GM19324 (cell line): ENCODE results near the gene CEP41.

Experiments
- ATAC-seq: cut with Tn5 transposase; IDR thresholded peaks from one replicate; pipeline ENCODE4 v1.9.1; 2021; ENCODE audit warnings: mild to moderate bottlenecking, moderate library complexity; ENCODE audit not compliant: unreplicated experiment, low FRiP score

Gene CEP41

DNA sequence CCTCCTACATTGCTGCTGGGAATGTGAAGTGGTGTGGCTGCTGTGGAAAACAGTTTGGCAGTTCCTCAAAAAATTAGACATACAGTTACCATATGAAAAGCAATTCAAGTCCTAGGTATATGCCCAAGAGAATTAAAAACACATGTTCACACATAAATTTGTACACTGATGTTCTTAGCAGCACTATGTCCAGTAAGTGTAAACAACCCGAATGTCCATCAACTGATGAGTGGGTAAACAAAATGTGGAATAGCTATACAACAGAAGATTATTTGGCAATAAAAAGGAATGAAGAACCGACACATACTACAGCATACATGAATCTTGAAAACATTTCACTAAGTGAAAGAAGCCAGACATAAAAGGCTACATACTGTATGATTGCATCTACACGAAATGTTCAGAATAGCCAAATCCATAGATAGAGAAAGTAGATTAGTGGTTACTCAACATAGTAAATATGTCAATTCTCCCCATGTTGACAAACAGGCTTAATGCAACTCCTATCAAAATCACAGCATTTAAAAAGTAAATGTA is 17.2 kb downstream of the CEP41 start:
- no peak for ATAC-seq

DNA sequence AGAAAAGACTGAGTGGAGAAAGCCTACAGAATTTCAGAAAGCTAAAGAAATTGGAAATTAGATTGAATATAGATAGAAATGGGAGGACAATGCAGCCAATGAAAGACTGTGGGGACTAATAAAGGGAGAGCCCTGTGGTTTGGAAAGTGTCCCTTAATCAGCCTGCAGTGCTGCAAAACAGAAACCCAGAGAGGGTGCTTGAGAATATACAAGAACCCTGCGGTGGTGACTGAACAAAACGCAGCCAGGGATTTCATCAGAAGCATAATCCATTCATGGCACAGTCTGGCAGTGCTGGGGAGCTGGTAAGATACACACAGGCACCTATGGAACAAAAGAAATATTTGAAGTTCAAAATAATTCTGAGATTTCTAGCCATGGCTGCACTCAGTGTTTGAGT is 19.1 kb downstream of the CEP41 start:
- ATAC-seq, result no peak

DNA sequence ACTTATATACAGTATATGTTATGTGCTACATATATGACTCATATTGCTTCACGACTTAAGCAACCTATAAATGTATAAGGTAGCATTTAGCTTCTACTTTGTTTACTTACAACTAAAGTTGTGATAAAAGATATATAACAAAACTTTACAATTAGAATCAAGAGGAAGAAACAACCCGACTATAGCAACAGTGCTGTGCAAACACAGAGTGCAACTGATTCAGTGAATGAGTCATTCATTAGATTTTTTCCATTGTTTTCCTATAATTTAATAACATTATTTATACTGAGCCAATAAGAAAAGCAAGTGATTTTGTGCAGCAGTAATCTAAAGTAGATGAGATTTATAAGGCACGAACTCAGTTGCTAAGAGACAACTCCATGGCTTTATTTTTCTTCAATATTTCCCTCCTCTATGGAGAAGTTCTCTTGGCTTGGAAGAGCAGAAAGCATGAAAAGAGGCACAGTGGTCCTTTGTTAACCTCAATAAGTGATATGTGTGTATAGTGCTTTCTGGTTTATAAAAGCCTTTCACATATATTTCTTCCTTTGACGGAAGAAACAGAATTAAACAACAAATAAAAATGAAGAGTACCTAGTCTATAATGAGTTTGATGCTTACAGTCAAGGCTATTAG is 19.8 kb downstream of the CEP41 start:
- ATAC-seq, result no peak

DNA sequence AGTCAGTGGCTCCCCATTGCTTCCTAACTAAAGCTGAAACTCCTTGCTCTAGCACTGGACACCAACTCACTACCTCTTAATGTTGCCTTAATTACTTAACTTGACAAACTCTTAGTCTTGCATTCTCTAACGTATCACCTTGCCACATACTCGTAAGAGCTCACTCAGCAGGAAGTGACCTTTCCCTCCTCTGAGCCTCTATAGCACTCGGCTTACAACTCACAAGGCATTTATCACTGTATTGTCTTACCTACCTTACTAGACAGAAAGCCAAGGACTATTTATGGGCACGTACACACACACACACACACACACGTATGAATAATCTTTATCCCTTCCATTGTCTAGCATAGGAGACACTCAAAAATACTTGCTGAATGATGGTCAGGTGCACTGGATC is 21.2 kb downstream of the CEP41 start:
- ATAC-seq, result no peak

DNA sequence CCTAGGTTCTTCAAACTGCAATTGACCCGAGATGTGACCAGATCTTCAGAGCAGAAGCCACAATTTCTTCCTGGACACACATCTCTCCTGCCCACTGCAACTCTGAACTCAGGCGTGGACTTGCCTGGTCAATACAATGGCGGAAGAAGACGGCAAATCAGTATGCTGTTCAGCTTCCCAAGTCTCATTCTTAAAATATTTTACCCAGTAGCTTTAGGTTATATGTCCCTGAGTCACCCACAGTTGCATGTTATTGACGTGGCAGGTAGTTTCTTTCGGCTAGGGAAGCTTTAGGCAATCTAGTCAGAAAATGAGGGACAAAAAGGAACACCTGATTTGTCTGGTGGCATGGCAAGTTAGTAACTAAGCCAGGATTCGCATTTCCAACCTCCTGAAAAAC is 22.5 kb downstream of the CEP41 start:
- no peak for ATAC-seq

DNA sequence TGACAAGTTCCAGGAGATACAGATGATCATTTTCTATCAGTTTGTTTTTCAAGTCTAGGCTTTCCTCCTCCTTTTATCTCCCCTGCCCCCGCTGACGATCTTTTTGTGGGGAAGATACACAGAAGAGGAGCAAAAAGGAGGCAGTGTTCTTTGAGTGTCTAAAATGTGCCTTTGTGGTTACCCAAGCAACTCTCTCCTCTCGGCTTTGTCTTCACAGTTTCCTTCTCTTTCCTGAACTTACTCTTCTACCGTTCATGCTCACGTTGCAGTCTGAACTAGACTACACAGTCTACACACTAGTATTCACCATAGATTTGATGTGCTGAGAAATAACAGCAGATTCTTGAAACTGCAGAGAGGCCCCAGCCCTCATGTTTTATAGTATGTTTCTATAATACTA is 23.6 kb downstream of the CEP41 start:
- ATAC-seq, result no peak

DNA sequence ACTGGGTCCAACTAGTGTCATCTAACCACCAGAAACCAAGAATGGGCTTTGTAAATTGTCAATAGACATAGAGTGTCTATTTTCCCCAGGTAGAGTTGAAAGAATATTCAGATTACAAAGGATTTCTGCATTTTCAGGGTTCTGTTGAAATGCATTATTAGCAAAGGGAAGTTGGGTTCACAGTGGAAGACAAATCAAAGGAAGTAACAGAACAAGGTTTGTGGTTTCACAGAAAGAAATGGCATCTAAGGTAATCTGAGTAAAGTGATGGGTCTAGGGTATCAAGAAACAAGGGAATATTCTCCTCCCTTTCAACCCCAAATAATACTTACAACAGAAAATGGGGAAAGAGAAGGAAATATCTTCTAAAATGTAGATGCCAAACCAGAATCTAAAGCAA is 25.8 kb downstream of the CEP41 start:
- ATAC-seq, result no peak

DNA sequence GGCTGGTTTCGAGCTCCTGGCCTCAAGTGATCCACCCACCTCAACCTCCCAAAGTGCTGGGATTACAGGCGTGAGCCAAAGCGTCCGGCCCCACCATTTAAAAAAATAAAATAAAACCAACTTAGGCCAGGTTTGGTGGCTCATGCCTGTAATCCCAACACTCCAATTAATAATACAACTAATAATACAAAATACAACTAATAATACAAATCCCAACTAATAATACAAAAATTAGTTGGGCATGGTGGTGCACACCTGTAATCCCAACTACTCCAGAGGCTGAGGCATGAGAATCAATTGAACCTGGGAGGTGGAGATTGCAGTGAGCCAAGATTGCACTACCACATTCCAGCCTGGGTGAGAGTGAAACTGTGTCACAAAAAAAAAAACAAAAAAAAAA is 27.6 kb downstream of the CEP41 start:
- ATAC-seq, result no peak

DNA sequence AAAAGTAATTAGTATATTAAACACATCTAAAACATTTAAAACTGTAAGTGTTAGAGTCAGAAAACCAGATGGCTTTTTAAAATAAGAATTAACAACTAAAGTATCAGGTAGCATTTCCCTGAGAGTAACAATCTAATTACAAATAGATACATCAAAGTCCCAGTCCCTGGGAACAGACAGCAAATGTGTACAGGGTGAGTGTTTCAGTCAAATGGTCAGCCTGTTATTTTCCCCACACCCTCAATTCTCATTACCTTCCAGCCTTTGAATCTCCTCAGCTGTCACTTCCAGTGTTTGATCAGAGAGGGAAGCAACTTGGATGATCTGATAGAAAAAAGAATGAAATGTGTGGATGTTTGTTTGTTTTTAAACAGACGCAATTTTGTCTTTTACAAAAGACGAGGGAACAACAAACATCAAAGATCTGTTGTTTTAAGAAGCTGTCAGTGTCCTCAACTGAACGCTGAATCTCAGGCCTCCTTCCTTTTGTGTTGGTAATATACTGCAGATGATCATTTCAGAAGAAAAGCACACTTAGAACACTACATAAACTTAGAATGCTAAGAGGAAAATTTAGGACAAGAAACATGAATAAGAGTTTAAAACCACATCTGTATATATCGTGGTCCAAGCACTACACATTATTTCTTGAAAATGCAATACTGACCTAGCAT is 29.8 kb downstream of the CEP41 start:
- no peak for ATAC-seq

DNA sequence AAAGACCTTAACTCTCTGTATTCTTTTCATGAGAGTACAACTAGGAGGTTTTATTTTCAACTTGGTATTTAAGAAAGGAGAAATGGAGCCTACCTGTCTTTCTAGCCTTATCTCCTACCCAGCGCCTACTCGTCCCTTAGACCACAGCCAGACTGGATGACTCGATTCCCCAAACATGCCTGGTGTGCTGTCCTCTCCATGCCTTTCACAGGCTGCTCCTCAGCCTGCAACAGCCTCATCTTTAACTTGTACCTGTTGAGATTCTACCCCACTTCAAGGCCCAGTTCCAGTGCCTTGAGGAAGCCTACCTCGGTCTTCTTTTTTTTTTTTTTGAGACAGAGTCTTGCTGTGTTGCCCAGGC is 31.1 kb downstream of the CEP41 start:
- no peak for ATAC-seq

DNA sequence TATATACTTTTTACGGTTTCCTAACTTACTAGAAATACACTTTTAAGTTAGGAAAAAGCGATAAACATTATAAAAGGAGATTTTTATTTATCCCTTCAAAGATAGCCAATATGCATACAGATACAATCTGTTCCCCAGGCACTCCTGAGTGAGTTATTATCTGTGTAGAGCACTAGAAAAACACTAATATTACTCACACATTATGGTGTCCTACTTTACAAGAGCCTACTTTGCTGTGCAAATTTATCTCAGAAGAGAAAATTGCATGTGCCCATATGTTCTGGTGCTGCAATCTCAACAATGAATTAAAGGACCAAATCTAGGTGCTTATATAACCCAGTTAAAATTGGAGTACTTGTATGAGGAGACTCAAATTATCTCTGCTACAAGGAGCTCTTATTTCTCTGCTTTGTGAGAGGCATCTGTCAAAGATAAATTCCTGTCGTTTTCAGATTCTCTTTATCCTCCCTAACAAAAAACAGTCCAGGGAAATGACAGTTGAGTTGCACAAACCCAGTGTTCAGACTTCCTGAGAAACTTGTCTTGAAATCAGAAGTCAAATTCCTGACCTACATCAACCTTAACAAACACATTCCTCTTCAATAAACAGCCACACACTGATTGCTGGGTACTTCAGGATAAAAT is 31.6 kb downstream of the CEP41 start:
- no peak for ATAC-seq

DNA sequence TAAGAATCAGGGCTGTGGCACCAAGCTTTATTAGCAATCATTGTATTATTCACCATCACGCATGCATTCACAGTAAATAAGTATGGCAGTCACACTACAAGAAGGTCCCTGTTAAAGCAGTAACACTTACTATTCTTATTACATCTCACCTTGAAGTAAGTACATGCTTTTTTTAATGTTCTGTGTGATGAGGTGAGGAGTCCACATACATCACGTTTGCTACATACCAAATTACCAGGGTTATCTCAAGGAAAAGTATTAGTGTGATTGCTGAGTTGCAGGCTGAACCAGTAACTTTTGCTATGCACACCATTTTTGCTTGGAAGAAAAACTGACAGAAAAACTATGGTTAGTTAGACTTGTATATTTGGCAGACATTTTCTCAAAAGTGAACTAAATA is 35.8 kb downstream of the CEP41 start:
- ATAC-seq, result no peak

DNA sequence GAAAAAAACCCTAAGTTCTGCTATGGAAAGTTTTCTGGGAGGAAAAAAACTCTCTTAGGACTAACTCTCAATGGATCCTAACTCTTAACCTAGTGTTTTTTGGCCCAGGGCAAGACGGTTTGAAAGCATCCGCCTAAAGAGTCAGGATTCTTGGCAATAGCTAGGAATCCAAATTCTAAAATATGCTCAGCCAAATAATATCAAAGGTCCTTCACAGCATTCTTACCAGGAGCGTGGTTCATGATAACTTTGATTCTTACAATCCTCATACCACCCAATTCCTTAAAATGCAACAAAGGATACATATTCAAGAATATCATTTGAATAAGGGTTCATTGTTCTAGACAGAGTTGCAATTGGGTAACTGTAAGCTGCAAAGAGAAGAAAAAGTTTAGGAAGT is 39.2 kb downstream of the CEP41 start:
- no peak for ATAC-seq

DNA sequence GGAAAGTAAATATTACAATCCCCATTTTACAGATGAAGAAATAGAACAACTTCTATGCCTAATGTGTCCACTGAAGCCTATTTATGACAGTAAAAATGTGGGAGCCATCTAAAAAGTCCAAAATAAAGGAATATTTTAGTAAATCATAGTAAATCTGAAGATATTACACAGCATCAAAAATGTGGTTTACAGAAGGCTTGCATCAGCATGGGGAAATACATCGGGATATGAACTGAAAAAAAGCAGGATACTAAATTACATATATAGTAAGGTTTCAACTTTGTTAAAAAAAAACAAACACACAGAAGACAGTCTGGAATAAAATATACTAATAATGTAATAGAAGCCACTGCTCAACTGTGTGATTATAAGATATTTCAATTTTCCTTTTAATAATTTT is 39.7 kb downstream of the CEP41 start:
- no peak for ATAC-seq

DNA sequence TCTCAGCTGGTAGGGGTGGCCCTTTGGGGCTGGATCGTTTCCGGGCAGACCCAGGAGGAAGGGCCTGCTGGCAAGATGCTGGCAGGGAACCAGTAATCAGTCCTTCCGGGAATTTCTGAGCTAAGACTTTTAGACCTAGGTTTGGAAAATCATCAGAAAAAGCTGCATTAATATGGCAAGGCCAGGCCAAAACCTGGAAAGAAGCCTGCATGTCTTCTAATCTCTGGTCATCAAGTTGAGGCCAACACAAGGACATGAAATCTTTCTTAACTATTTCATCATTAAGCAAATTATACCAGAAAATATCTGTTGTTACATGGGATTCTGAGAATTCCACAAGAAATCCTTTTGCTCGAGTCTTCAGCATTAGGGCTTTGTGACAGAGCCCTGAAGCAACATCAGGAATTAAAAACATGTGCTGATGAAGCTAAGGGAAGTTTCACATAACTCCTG is 40.7 kb downstream of the CEP41 start:
- no peak for ATAC-seq

DNA sequence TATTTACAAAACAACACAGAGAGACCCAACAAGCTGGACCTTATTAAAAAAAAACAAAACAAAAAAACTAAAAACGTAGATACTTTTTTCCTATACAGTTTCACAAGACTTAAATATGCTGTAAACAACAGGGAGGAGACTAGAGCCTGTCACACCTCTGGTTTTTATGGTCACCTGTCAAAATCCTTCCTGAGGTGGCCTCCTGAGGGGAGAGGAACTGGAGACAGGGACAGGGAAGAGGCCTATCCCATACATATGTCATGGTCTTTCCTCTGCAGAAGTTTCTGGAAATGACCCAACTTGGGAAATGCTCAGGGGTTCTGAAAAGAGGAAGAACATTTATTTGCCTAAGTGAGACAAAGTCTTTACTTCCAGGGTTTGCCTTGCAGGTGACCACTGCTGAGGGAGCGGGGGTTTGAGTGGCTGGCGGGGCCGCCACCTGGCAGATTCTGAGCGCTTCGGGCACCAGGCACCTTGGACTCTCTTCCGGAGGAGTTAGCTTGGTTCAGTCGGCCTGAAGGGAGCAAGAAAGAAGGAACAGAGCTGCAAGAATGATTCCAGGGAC is 42.2 kb downstream of the CEP41 start:
- no peak for ATAC-seq

DNA sequence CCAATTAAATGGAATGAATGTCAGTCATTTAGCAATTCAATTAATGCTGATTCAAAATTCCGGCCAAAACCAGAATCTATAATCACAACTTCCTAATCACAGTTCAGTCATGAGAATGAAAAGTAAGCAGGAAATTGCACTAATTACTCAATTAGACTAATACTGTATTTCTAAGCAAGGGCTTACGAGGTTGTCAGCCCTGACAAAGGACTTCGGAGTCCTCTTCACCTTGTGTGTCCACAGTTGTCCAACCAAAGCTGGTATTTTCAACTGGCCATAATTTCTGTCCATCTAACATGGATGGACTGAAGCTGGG is 43.1 kb downstream of the CEP41 start:
- ATAC-seq, result no peak

DNA sequence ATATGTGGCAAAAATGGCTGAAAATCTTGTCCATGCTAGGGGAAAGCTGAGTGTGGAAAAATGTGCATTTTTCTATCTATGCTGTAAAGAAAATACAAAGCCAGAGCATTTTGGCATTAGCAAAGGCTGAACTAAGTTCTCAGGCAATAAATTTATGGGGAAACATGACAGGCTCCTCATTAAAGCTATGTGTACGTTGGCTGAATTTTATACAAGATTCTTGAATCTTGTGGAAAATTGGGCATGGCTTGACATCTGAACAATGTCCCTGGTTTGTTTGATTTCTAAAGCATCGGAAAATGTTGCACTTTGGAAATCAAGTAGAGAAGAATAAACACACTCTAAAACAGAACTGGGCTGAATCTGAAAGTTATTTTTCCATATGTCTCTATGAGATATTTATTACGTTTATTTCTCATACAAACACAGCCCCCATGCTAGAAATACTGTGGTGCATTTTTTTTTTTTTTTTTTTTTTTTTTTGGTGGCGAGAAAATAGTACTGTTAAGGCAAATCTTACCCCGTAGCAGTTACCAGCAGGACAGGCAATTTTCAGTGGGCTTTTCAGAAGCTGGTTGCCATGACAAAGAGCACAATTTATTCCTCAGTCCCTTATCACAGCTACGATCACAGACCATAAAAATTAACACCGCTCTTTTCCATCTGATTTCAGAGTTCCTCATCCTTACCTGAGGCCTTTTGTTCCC is 43.6 kb downstream of the CEP41 start:
- ATAC-seq, result no peak

DNA sequence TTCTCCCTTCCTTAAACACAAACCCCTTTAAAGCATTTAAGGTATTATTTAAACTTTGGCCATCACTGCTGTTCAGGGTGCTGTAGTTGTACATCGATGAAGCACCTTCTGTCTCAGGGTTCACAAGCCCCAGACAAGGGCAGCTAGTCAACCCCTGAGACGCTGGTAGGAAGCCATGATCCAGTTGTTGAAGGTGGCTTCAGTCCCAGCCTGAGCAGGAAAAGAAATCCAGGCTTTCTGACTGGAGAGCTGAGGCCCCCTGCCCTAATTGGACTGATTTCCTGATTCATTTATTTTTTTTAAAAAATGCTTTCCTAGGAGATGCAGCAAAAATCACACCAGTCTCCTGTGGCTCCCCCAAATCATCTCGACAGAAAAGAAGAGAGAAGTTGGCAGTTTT is 44.7 kb downstream of the CEP41 start:
- no peak for ATAC-seq

DNA sequence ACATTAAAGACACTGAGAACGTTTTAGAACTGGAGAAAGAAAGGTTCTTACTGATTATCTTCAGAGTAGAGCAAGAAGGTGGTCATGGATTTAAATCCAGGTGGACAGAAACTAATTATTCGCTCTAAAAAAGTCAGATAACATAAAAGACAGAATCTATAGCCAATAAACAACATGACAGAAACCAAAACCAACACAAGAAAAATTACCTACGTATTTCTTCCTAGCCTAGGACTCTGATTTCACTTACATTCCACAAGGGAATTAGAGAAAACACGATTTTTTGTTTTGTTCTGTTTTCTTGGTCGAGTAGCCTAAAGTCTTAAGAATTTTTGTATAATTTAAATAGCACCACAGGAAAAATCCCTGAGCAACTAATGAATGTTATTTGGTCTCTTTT is 45.4 kb downstream of the CEP41 start:
- no peak for ATAC-seq
